Pons (tissue), 1 donor: ENCODE data around the gene MANEAL.
"Not testable (repeated sequence)": the region's sequence is repeated elsewhere in the genome, so short reads cannot be mapped to it uniquely, and the experiment has no call there.

ENCODE experiments used
- DNase-seq: peaks from one replicate; pipeline ENCODE4 v3.0.0-alpha.2; 2016; ENCODE audit warnings: low spot score

MANEAL gene, protein sequence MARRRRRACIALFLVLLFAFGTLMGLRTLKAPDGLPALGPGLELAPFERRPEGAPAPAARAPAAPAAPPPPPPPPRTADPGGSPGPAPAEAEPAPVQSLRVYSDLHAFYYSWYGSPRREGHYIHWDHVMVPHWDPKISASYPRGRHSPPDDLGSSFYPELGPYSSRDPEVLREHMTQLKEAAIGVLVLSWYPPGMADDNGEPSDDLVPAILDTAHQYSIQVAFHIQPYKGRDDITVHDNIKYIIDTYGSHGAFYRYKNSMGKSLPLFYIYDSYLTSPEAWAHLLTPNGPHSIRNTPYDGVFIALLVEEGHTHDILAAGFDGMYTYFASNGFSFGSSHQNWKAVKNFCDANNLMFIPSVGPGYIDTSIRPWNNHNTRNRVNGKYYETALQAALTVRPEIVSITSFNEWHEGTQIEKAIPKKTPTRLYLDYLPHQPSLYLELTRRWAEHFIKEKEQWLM

DNA sequence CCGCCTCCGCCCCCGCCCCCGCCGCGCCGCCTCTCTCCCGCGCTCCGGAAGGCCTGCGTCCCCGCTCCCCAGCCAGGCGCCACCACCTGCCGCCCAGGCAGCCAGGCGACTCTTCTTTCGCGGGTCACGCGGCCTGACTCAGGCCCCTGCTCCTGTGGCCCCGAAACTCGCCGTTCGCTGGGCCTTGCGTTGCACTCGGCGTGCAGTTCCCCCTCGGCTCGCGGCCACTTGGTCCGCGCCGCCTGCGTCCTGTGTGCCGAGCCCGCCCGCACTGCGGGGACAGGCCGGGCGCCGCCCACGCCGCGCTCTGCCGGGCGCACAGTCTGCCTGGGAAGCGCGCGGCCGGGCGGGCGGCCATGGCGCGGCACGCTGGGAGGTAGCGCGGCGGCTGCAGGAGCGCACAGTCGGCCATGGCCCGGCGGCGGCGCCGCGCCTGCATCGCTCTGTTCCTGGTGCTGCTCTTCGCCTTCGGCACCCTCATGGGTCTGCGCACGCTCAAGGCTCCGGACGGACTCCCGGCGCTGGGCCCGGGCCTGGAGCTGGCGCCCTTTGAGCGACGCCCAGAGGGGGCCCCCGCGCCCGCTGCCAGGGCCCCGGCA lies at the start of gene MANEAL:
Gene MANEAL (plus strand): TSS at position 75 of the 599 bp plus-strand sequence. CDS start 336 bp downstream, at position 411.
- no peak for DNase-seq

DNA sequence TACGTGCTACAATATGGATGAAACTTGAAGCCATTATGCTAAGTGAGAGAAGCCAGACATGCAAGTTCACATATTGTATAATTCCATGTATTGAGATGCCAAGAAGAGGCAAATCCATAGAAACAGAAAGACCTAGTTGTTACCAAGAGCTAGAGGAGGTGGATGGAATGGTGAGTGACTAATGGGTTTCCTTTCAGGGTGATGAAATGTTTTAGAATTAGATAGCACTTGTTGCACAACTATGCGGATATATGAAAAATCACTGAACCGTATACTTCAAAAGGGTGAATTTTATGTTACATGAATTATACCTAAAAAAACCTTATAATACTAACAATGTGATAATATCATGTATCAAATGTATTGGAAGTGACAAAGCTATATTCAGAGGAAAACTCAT lies 46.8 kb upstream of the MANEAL start:
- no peak for DNase-seq

DNA sequence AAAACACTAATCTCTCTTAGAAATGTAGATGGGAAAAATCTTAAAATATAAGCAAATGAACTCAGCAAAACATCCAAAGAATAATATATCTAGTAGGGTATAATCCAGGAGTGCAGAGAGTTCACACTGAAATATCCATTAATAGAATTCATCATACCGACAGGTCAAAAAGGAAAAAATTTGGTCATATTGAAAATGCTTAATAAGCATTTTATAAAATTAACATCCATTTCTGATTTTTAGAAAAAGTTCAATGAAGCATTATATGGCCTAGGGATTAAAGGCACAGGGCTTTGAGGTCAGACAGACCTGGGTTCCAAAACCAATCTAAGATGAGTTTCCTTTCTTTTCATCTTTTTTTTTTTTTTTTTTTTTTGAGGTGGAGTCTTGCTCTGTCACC lies 45.1 kb upstream of the MANEAL start:
- no peak for DNase-seq

DNA sequence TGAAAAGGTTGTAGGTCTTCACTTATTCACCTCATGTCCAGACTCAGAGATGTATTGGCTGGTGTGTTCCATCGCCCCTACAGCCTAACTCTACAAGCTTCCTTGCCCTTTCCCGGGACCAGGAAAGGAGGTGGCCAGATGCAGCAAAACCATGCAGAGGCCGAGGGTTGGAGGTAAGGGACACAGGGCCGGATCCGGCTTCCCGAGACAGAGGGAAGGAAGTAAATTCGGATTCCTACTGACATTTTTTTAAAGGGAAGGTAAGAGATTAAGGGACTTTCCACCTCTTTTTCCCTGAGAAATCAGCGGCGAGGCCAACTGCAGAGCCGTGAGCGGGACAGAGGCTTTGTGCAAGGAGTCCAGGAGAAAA lies 41.4 kb upstream of the MANEAL start:
- DNase-seq = no peak

DNA sequence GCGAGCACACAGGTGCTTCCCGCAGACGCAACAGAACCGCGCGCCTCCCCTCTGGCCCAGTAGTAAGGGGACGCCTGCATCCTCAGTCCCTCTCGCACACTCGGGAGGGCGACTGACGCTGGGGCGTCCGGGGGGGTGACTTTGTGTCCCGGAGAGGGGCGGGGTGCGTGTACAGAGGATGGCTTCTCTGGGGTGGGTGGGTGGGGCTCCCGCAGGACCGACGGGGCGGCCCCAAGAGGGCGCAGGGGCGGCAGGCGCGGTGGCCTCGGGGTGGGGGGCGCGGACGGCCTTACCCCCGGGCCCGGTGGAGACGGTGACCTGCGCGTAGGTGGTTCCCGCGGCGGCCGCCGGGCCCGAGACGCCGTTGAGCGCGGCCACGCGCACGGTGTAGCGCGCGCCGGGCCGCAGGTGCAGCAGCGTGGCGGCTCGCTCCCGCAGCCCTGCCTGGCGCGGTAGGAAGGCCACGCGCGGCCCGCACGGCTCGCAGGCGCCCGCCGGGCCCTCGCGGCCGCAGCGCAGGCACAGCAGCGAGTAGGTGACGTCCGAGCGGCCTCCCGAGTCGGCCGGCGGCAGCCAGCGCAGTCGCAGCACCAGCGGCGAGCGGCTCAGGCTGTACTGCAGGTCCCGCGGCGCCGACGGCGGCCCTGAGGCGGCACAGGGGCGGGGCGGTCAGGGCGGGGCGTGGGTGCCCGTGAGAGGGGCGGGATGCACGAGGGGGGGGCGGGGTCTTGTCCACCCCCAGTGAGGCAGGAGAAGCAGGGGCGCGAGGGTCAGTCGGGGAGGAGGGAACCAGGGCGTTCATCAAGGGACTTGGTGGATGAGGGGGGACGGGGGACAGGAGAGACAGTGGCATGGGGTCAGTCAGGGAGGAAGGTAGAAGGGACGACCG lies 40.8 kb upstream of the MANEAL start:
- no peak for DNase-seq

DNA sequence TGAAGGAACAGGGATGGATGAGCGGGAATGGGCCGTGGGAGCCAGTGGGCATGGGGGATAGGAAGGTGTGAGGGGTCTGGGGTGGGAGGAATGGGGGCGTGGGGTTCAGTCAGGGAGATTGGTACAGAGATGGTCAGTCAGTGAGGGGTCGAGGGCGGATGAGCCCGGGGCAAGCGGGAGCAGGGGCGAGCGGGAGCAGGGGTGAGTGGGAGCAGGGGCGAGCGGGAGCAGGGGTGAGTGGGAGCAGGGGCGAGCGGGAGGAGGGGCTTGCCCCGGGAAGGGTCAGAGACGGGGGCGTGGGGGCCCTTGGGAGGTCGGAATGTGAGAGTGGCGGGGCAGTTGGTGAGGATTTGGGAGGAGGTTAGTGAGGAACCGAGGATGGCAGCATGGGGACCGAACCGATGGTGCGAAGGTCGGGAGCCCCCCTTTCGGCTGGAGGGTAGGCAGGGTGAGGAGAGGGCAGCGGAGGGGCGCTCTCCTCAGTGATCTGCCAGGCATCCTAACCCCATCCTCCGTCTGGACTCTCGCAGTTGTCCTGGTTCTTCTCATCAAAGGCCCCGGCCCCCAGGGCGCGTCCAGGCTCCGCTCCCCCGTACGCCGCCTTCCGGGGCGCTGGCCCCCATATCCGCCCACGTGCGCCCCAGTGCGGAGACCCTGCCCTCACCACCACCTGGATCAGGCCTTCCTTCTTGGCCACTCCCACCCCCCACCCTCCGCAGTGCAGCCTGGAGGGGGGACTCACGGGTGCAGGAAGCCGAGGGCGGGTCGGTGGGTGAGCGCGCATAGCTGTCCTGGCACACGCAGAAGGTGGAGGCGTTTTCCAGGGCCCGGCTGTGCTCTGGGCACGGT lies 40.0 kb upstream of the MANEAL start:
- DNase-seq = no peak

DNA sequence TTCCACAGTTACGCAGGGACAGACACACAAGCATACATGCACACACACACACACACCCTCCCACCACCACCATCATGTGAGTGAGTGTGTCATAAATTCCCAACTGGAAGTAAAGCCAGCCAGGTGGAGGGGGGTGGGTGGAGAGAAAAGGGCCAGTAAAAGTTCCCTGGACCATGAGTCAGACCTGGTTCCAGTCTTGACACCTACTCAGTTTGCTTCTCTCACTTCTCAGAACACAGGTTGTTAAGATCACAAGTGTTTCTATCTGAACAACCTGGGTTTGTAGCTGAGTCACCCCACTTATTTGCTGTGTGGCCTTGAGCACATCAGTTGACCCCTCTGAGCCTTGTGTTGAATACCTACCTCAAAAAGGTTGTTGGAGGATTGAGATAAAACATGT lies 38.4 kb upstream of the MANEAL start:
- DNase-seq = no peak

DNA sequence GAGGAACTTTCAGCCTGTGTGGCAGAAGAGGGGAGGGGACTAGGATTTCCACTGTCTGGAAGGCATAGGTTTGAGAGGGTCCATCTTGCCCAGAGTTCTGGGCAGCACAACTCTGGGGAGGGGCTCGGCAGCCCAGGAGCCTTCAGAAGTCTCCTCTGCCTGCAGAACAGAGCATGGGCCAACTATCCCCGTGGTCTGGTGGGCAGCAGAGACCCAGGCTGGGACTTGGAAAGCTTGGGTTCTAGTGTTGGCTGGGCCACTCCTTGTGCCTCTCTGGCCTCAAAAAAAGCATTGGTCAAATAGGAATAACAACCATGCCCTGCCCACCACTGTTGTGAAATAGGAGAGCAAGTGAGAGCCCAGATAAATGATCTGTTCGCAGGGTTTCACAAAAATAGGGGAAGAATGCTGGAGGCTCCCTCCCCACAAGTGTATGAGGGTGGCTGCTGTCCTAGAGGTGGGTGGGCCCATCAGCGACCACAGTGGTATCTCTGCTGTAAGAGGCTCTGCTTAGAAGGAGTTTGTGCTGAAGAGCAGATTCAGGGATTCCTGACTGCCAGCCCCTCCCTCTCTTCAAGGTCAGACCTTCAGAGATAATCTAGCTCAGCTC lies 37.6 kb upstream of the MANEAL start:
- no peak for DNase-seq

DNA sequence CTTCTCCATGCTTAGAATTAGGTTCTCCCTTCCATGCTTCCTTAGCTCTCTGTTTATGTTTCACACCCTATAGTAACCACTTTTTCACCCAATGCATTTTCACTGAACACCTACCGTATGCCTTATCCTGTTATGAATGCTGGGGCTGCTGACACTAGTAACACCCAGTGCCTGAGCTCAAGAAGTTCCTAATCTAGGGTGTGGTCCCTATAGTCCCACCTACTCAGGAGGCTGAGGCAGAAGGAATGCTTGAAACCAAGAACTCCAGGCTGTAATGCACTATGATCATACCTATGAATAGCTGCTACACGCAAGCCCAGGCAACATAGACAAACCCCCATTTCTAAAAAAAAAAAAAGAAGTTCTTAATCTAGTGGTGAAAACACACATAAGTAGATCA lies 34.2 kb upstream of the MANEAL start:
- DNase-seq = no peak

DNA sequence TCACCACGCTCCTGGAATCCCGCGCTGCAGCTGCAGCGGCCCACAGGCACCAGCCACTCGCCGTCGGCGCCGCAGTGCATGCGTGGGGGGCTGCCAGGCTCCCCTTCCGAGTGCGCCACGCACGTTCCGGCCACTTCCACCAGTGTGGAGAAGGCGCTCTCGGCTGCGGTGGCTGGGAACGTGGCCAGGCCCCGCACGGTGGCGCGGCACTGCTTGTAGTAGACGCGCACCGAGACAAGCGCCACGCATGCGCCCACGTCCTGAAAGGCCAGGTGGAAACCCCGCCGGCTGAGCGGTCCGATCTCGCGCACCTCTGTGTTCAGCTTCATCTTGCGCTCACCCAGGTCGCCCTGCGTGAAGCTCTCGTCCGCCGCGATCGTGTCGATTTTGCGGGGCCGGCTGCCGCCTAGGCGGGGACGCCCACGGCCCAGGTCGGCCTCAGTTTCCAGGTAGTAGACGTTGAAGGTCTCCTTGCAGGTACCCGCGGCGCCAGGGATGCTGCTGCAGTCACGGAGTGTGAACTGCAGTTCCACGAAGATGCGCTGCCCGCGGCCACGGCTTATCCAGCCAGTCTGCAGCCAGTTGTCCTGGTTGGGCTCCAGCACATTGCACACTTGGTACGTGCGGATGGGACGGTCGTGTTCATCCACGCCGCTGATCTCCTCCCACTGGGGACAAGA lies 32.1 kb upstream of the MANEAL start:
- DNase-seq = no peak

DNA sequence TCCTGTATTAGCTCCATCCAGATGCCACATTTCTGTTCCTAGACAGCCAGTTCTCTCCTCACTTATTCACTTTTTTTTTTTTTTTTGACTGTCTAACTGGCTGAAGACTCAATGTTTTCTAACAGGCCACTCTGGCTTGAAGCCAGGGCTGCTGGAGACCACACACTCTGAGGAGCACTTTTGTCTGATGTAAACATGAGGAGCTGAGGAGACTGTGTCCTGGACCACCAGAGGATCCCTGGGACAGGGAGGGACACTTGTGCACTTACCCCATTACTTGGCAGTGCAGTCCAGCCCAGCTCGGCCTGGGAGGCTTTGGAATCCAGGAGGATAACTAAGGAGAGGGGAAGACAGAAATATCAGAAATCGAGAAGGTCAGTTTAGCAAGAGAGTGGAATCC lies 31.1 kb upstream of the MANEAL start:
- DNase-seq = no peak

DNA sequence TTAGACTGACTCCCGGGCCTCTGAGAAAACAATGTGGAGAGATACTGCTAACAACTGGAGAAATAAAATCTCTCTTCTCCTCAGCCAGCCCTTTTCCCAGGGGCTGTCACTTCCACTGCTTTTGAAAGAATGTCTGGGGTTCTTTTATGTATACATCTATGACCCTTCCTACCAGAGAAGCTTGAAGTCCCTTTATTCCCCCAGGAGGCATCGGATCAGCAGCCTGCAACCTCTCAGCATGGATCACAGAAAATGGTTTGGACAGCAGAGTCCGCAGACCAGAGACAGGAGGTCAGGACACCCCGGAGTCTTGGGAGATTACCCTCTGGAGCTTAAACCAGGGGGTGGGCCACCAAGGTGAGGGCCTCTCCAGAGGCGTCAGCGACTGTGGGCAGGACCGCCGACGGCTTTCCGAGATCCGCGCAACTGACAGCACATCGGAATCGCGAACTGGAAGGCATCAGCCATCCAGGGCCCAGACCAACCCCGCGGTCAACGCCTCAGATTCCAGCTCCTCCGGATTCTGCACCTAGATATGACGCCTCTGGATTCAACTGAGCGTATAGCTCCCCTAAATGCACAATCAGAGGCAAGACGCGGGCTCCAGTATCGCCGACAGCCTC lies 29.7 kb upstream of the MANEAL start:
- DNase-seq = no peak

DNA sequence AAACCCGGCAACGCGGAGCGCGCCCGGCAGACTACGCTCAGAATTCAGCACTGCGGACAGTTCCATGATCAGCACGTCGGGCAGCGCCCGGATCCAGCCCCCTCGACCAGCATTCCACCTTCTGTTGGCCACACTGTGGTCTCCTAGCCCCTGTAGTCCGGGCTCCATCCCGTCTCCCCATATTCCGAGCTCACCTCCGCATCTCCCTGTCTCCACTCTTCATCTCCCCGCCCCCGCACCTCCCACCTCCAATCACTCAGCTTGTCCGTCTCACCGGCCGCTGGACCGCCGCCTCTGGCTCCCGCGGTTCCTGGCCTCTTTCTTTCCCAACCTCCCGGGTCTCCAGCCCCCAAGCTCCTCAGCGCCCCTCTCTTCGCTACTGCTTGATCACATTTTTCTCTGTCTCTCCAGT lies 29.2 kb upstream of the MANEAL start:
- no peak for DNase-seq

DNA sequence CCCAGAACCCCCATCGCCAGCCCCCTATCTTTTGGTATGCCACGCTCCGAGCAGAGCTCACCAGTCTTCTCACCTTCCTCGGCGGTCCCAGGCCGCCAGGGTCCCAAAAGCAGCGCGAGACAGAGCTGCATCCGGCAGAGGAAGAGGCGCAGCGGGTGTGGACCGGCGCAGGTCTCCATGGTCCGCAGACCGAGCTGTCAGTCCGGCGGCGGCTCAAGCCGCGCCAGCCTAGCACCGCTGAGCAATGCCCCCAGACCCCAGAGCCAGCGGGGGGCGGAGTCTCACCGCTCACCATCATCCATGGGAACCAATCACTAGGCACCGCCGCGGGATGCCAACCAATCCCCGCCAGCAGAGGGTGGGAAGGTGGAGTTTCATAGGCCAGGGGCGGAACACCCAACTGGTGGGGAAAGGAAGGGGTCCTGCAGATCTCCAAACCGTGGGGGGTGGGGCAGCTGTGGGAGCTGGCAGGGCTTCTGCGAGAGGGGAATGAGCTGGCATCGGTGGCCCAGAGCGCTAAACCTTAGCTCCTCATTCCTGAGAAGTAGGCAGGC lies 28.7 kb upstream of the MANEAL start, which contains the start of gene EPHA10:
Gene EPHA10 (minus strand): TSS at position 233 of the 554 bp plus-strand sequence. CDS start 54 bp downstream, at position 179.
- no peak for DNase-seq

DNA sequence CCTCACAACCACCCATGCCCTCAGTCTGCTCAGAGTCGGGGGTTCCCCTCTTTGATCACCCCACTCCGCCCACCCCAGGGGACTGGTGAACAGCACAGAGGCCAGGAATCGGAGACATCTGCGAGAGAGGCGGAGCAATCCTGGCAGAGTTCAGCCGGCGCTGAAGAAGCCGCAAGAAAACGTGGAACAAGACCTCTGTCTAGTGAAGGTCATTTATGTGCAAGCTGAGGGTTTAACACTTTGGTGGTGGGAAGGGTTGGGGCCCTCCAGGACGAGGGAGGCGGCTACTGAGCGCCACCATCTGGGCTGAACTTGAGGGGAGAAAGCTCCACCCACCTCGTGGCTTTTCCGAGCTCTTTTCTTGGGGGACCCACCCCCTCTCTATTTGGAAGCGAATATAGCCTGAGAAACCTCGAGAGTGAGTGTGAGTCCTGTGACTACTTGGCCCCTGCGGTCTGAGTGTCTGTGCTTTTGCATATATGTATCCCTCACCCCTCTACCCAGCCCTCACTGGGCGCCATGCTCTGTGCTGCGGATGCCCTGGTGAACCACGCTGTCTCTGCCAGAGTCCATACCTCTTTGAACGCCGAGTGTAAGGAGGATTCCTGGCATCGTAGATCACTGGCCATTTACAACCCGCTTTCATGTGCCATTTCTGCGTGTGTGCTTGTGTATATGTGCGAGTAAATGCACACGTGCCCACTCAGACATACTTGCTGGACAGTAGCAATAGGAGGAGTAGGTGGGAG lies 27.6 kb upstream of the MANEAL start:
- no peak for DNase-seq

DNA sequence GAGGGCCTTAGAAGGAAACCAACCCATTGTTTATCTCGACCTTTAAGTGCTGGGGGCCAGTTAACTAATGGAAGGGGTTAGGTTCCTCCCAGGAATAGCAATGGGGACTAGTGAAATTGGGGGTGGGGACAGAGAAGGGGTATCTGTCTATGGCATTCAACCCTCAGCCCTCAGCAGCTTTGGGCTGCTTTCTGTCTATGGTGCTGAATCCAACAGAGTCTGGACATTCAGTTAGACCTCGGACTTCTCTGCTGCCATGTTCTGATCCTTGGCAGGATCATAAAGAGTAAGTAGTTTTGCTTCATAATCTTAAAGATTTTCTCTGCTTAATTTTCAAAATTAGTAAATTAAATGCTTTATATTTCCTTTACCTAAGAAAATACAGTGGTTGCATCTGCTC lies 26.2 kb upstream of the MANEAL start:
- no peak for DNase-seq

DNA sequence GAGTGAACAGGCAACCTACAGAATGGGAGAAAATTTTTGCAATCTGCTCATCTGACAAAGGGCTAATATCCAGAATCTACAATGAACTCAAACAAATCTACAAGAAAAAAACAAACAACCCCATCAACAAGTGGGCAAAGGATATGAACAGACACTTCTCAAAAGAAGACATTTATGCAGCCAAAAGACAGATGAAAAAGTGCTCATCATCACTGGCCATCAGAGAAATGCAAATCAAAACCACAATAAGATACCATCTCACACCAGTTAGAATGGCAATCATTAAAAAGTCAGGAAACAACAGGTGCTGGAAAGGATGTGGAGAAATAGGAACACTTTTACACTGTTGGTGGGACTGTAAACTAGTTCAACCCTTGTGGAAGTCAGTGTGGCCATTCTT lies 22.2 kb upstream of the MANEAL start:
- DNase-seq = not testable (repeated sequence)

DNA sequence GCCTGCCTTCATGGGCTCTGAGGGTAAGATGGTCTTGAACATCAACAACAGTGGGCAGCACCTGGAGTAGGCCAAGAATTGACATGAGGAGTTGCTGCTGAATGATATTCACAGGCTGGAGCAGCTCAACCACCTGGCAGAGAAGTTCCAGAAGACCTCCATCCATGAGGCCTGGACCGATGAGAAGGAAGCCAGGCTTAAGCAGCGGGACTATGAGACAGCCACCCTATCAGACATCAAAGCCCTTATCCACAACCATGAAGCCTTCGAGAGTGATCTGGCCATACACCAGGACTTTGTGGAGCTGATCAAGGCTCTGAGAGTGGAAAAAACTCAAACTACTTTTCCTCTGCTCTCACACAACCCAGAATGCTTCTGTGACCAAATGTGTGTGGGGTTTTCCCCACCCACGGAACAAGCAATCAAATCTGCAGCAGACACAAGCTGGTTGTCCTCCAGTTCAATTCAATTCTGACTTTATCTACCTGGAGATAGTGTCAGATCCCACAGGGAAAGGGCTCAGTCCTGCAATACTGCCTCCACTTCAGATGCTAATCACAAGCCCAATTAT lies 16.6 kb upstream of the MANEAL start:
- DNase-seq = no peak

DNA sequence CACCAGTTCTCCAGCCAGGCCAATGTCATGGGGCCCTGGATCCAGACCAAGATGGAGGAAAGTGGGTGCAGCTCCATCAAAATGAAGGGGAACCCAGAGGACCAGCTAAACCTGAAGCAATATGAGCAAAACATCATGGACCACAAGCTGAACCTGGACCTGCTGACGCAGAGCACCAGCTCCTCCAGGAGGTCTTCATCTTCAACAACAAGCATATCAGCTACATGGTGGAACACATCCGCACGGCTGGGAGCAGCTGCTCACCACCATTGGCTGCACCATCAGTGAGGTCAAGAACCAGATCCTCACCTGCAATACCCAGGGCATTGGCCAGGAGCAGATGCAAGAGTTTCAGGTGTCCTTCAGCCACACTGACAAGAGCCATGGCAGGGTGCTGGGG lies 15.0 kb upstream of the MANEAL start:
- no peak for DNase-seq
